Globus pallidus (tissue), 1 donor: ENCODE results near the gene ERP44.

Source experiments
- DNase-seq: peaks from one replicate; pipeline ENCODE4 v3.0.0-alpha.2; 2015; ENCODE audit warnings: low spot score

The ERP44 gene

GRCh38 chr9:99936947-99937587, 161.7 kb downstream of the ERP44 start:
- no peak for DNase-seq

GRCh38 chr9:99931155-99931840, 167.5 kb downstream of the ERP44 start:
- no peak for DNase-seq

- DNase-seq = no peak
These were observed 169.1 kb downstream of the ERP44 start for GRCh38 chr9:99929652-99930051.
